RWPE2 (cell line): ENCODE results near the gene TET1.
"Not testable (repeated sequence)": the region's sequence is repeated elsewhere in the genome, so short reads cannot be mapped to it uniquely, and the experiment has no call there.

Experiments
- ATAC-seq: fragments of 200-7000 bp; cut with Tn5 transposase; 3 replicates; pipeline ENCODE4 v1.9.1; 2021; ENCODE audit warnings: low read depth
- DNase-seq: peaks from one replicate; pipeline ENCODE4 v3.0.0-alpha.2; 2020; ENCODE audit warnings: low spot score
- H3K27ac ChIP-seq: fragments of 450-650 bp; 2 replicates; pipeline ENCODE4 v1.5.1; 2017; ENCODE audit warnings: mild to moderate bottlenecking; ENCODE audit not compliant: poor library complexity, severe bottlenecking
- H3K27me3 ChIP-seq: fragments of 250-450 bp; sonication (Bioruptor Pico); 2 replicates; pipeline ENCODE4 v1.5.1; 2021; ENCODE audit warnings: mild to moderate bottlenecking, moderate library complexity; ENCODE audit not compliant: insufficient read depth, poor library complexity, severe bottlenecking
- H3K36me3 ChIP-seq: fragments of 250-450 bp; sonication (Bioruptor Pico); 2 replicates; pipeline ENCODE4 v1.5.1; 2020; ENCODE audit warnings: low read depth, mild to moderate bottlenecking, moderate library complexity
- H3K4me1 ChIP-seq: fragments of 250-450 bp; sonication (Bioruptor Pico); 2 replicates; pipeline ENCODE4 v1.5.1; 2021; ENCODE audit warnings: mild to moderate bottlenecking, moderate library complexity; ENCODE audit not compliant: insufficient read depth, poor library complexity, severe bottlenecking
- H3K4me3 ChIP-seq: fragments of 250-450 bp; sonication (Bioruptor Pico); 2 replicates; pipeline ENCODE4 v1.5.1; 2021; ENCODE audit warnings: mild to moderate bottlenecking, moderate library complexity; ENCODE audit not compliant: severe bottlenecking
- H3K9me3 ChIP-seq: fragments of 250-450 bp; sonication (Bioruptor Pico); 2 replicates; pipeline ENCODE4 v1.5.1; 2021; ENCODE audit warnings: mild to moderate bottlenecking, moderate library complexity; ENCODE audit not compliant: severe bottlenecking
- TF ChIP-seq, protein P1 (sequence below): fragments of 450-650 bp; IDR thresholded peaks from one replicate; pipeline ENCODE4 v1.5.1; 2017; ENCODE audit warnings: mild to moderate bottlenecking, moderate library complexity; ENCODE audit not compliant: poor library complexity, severe bottlenecking

Gene TET1

GRCh38 chr10:68727146-68727545 lies 167.0 kb downstream of the TET1 start:
- DNase-seq (no peak), ATAC-seq (no peak)
- TF ChIP-seq, protein P1, sequence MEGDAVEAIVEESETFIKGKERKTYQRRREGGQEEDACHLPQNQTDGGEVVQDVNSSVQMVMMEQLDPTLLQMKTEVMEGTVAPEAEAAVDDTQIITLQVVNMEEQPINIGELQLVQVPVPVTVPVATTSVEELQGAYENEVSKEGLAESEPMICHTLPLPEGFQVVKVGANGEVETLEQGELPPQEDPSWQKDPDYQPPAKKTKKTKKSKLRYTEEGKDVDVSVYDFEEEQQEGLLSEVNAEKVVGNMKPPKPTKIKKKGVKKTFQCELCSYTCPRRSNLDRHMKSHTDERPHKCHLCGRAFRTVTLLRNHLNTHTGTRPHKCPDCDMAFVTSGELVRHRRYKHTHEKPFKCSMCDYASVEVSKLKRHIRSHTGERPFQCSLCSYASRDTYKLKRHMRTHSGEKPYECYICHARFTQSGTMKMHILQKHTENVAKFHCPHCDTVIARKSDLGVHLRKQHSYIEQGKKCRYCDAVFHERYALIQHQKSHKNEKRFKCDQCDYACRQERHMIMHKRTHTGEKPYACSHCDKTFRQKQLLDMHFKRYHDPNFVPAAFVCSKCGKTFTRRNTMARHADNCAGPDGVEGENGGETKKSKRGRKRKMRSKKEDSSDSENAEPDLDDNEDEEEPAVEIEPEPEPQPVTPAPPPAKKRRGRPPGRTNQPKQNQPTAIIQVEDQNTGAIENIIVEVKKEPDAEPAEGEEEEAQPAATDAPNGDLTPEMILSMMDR = no peak
- Histone ChIP-seq H3K36me3 (peaks cover 95% of the 10 kb centered on the region), H3K27ac (no peak overlapping the region), H3K9me3 (no peaks in the 10 kb centered on the region), H3K4me3 (no peak overlapping the region), H3K4me1 (peaks cover 3% of the 10 kb centered on the region), H3K27me3 (no peaks in the 10 kb centered on the region)

DNA sequence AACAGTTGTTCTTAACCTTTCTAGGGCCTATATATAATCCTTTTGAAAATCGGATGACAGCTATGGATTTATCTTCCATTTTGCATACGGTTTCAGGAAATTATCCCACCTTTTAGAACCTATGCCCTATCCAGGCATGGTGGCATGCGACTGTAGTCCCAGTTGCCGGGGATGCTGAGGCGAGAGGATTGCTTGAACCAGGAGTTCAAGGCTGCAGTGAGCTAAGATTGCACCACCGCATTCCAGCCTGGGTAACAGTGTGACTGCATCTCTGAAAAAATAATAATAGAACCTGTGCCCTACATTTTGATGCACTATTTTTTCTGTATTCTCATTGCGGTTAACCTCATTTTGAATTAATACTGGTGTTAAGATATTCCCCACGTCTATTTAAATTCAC lies 172.5 kb downstream of the TET1 start:
- ATAC-seq = no peak
- TF ChIP-seq, protein P1 = no peak
- Histone ChIP-seq H3K27me3 (no peaks in the 10 kb centered on the region), H3K36me3 (peaks cover 99% of the 10 kb centered on the region), H3K9me3 (no peaks in the 10 kb centered on the region), H3K4me1 (no peaks in the 10 kb centered on the region), H3K4me3 (no peak overlapping the region), H3K27ac (no peak overlapping the region)
- DNase-seq = no peak

- no peak overlapping the region for H3K4me3 ChIP-seq
- DNase-seq (no peak), ATAC-seq (no peak)
- H3K27ac ChIP-seq = no peak overlapping the region
- H3K4me1 ChIP-seq = no peaks in the 10 kb centered on the region
- H3K9me3 ChIP-seq = no peaks in the 10 kb centered on the region
- H3K27me3 ChIP-seq = no peaks in the 10 kb centered on the region
- H3K36me3 ChIP-seq = peaks cover 99% of the 10 kb centered on the region
- TF ChIP-seq, protein P1 = no peak
These were observed 174.2 kb downstream of the TET1 start for GRCh38 chr10:68734349-68734748.

- no peaks in the 10 kb centered on the region for H3K9me3 ChIP-seq
- DNase-seq (no peak), ATAC-seq (no peak)
- H3K4me1 ChIP-seq = no peaks in the 10 kb centered on the region
- TF ChIP-seq, protein P1 = no peak
- H3K27ac ChIP-seq = no peak overlapping the region
- H3K36me3 ChIP-seq = peaks cover 99% of the 10 kb centered on the region
- H3K27me3 ChIP-seq = no peaks in the 10 kb centered on the region
- H3K4me3 ChIP-seq = no peak overlapping the region
These were observed 175.0 kb downstream of the TET1 start for GRCh38 chr10:68735119-68735518.

- DNase-seq, H3K27ac ChIP-seq, H3K4me1 ChIP-seq, H3K4me3 ChIP-seq, H3K27me3 ChIP-seq, H3K9me3 ChIP-seq, ATAC-seq: not testable (repeated sequence)
- peaks cover 99% of the 10 kb centered on the region for H3K36me3 ChIP-seq
These were observed 175.6 kb downstream of the TET1 start for GRCh38 chr10:68735739-68736138.

GRCh38 chr10:68740676-68741075 lies 180.5 kb downstream of the TET1 start:
- H3K9me3 ChIP-seq, ATAC-seq, H3K4me3 ChIP-seq, H3K27ac ChIP-seq, H3K27me3 ChIP-seq, DNase-seq, H3K4me1 ChIP-seq: not testable (repeated sequence)
- H3K36me3 ChIP-seq = peaks cover 99% of the 10 kb centered on the region
